ENCODE measurements around the gene NUPR1.

DNA sequence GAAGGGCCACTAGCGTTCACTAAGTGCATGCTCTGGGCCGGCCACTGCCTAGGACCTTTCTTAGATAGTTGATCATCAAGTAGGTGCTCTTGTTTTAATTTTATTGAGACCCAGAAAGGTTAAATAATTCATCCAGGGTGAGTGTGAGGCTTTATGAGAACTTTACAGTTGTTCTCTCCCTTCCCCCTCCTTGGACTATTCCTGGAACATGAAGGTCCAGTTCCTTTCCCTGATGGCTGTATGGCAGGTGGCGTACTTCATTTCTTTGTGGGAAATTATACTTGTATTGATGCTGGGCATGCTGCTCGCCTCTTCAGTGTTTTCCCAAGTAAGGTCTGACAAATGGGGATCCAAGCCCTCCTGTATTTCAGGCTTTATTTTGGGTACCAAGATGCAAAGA, 23.4 kb upstream of the NUPR1 start:
- TF ChIP-seq, protein P1, sequence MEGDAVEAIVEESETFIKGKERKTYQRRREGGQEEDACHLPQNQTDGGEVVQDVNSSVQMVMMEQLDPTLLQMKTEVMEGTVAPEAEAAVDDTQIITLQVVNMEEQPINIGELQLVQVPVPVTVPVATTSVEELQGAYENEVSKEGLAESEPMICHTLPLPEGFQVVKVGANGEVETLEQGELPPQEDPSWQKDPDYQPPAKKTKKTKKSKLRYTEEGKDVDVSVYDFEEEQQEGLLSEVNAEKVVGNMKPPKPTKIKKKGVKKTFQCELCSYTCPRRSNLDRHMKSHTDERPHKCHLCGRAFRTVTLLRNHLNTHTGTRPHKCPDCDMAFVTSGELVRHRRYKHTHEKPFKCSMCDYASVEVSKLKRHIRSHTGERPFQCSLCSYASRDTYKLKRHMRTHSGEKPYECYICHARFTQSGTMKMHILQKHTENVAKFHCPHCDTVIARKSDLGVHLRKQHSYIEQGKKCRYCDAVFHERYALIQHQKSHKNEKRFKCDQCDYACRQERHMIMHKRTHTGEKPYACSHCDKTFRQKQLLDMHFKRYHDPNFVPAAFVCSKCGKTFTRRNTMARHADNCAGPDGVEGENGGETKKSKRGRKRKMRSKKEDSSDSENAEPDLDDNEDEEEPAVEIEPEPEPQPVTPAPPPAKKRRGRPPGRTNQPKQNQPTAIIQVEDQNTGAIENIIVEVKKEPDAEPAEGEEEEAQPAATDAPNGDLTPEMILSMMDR (conservative IDR thresholded peaks at IDR 0.05) = no peak
- no peak for TF ChIP-seq ZFX (IDR thresholded peaks at IDR 0.05)
